Measurements from ENCODE around the gene KIRREL3. TPM values are rescaled to one million over a fixed set of nuclear protein-coding genes. Genes with fewer than 3 reads are reported as not detected.

The KIRREL3 gene
- total and polyA plus RNA-seq, 3 donors from 2014 or later: 1.0 to 1.1 (median 1.1) TPM

GRCh38 chr11:126403658-126404057, 596.9 kb downstream of the KIRREL3 start:
- intact Hi-C loops (cut with DNase I; ENCODE audit: low total_unique reads): no loop called here
- peaks cover 52% of the 10 kb centered on the region for H3K4me1 ChIP-seq
- H3K36me3 ChIP-seq (ENCODE audit: low read depth, missing control alignments): no peaks in the 10 kb centered on the region
- H3K27me3 ChIP-seq: no peaks in the 10 kb centered on the region
- peak overlapping the region in 1 of 2 donors; percentile 55 for H3K27ac ChIP-seq
- no peak for TF ChIP-seq POLR2A (IDR thresholded peaks at IDR 0.05)
- TF ChIP-seq CTCF (IDR thresholded peaks at IDR 0.05): no peak
- DNase-seq: no peak
- no peak overlapping the region for H3K4me3 ChIP-seq
- no peaks in the 10 kb centered on the region for H3K9me3 ChIP-seq
- WGBS, 2 donors: 59 to 63% methylated on average over 8 of the region's 8 CpGs

GRCh38 chr11:126403022-126403581, 597.5 kb downstream of the KIRREL3 start:
- H3K4me1 ChIP-seq: peaks cover 56% of the 10 kb centered on the region

GRCh38 chr11:126400479-126400878, 600.1 kb downstream of the KIRREL3 start:
- Histone ChIP-seq H3K36me3 (ENCODE audit: low read depth, missing control alignments) (no peaks in the 10 kb centered on the region), H3K9me3 (no peaks in the 10 kb centered on the region), H3K4me3 (no peak overlapping the region), H3K4me1 (peaks cover 67% of the 10 kb centered on the region), H3K27ac (peak overlapping the region in 1 of 2 donors; percentile 77), H3K27me3 (no peaks in the 10 kb centered on the region)
- intact Hi-C loops (cut with DNase I; ENCODE audit: low total_unique reads): no loop called here
- TF ChIP-seq CTCF (IDR thresholded peaks at IDR 0.05): no peak
- no peak for TF ChIP-seq POLR2A (IDR thresholded peaks at IDR 0.05)
- no peak for DNase-seq
- 71 to 74% methylated on average over 6 of the region's 6 CpGs for WGBS, 2 donors

More at GRCh38 chr11:126403022-126403581, 597.5 kb downstream of the KIRREL3 start:
- DNase-seq: no peak
- H3K4me3 ChIP-seq: no peak overlapping the region
- intact Hi-C loops (cut with DNase I; ENCODE audit: low total_unique reads): no loop called here
- no peak for TF ChIP-seq POLR2A (IDR thresholded peaks at IDR 0.05)
- peak overlapping the region in 1 of 2 donors; percentile 55 for H3K27ac ChIP-seq
- H3K9me3 ChIP-seq: no peaks in the 10 kb centered on the region
- no peaks in the 10 kb centered on the region for H3K27me3 ChIP-seq
- WGBS, 2 donors: 74 to 84% methylated on average over 14 to 15 of the region's 15 CpGs
- no peaks in the 10 kb centered on the region for H3K36me3 ChIP-seq (ENCODE audit: low read depth, missing control alignments)

- Histone ChIP-seq H3K4me1 (peaks cover 71% of the 10 kb centered on the region), H3K27me3 (no peaks in the 10 kb centered on the region), H3K4me3 (no peak overlapping the region), H3K36me3 (ENCODE audit: low read depth, missing control alignments) (no peaks in the 10 kb centered on the region), H3K27ac (peak overlapping the region in 1 of 2 donors; percentile 77), H3K9me3 (no peaks in the 10 kb centered on the region)
- intact Hi-C loops (cut with DNase I; ENCODE audit: low total_unique reads): no loop called here
- DNase-seq: no peak
- TF ChIP-seq CTCF (IDR thresholded peaks at IDR 0.05) (no peak), POLR2A (IDR thresholded peaks at IDR 0.05) (no peak)
Observed at GRCh38 chr11:126400019-126400418, 600.6 kb downstream of the KIRREL3 start.

- 85 to 100% methylated on average over 1 of the region's 1 CpG for WGBS, 2 donors
Observed at GRCh38 chr11:126398721-126399120, 601.8 kb downstream of the KIRREL3 start.

More at GRCh38 chr11:126398721-126399120, 601.8 kb downstream of the KIRREL3 start:
- H3K4me1 ChIP-seq: peaks cover 73% of the 10 kb centered on the region
- intact Hi-C loops (cut with DNase I; ENCODE audit: low total_unique reads): no loop called here
- no peaks in the 10 kb centered on the region for H3K27me3 ChIP-seq
- TF ChIP-seq POLR2A (IDR thresholded peaks at IDR 0.05) (no peak), CTCF (IDR thresholded peaks at IDR 0.05) (no peak)
- H3K4me3 ChIP-seq: no peak overlapping the region
- H3K9me3 ChIP-seq: no peaks in the 10 kb centered on the region
- H3K36me3 ChIP-seq (ENCODE audit: low read depth, missing control alignments): no peaks in the 10 kb centered on the region
- no peak overlapping the region for H3K27ac ChIP-seq
- DNase-seq: no peak

Data from testis (tissue), 3 donors.